Epithelial cell of esophagus (primary cell): Measurements from ENCODE around the gene PCDHB6.
"Not testable (repeated sequence)": the region's sequence is repeated elsewhere in the genome, so short reads cannot be mapped to it uniquely, and the experiment has no call there.

ENCODE experiments used
- DNase-seq: peaks from one replicate; pipeline ENCODE4 v3.0.0; 2010; ENCODE audit warnings: low read depth
- H3K4me3 ChIP-seq: 2 replicates; pipeline ENCODE4 v1.5.1; 2011; ENCODE audit warnings: mild to moderate bottlenecking, low read length, control low read depth
- CTCF ChIP-seq: IDR thresholded peaks from 2 replicates; pipeline ENCODE4 v1.5.1; 2011; ENCODE audit warnings: low read depth, mild to moderate bottlenecking, low read length, control low read depth, inconsistent platforms; ENCODE audit not compliant: insufficient read depth; ENCODE audit errors: missing control alignments

PCDHB6 gene

GRCh38 chr5:141180313-141180712 lies 30.5 kb downstream of the PCDHB6 start:
- no peak for TF ChIP-seq CTCF
- DNase-seq = no peak
- no peak overlapping the region for H3K4me3 ChIP-seq

- H3K4me3 ChIP-seq = no peak within 1 kb of the TSS
- DNase-seq = no peak
- TF ChIP-seq CTCF = no peak
Measured at GRCh38 chr5:141182248-141182647, 32.4 kb downstream of the PCDHB6 start, which contains the start of gene PCDHB16. PCDHB16 (plus strand) TSS chr5:141182387; CDS start chr5:141182560, 173 bp downstream.

- DNase-seq, H3K4me3 ChIP-seq: not testable (repeated sequence)
Measured at GRCh38 chr5:141184117-141184855, 34.4 kb downstream of the PCDHB6 start.

- peak; percentile 18 for TF ChIP-seq CTCF
- no peak within 1 kb of the TSS for H3K4me3 ChIP-seq
- DNase-seq = no peak
Measured at GRCh38 chr5:141186897-141187512, 37.1 kb downstream of the PCDHB6 start, which contains the start of gene PCDHB9. PCDHB9 (plus strand) TSS chr5:141187161; CDS start chr5:141187319, 158 bp downstream.

- DNase-seq, H3K4me3 ChIP-seq: not testable (repeated sequence)
Measured at GRCh38 chr5:141188682-141189081, 38.8 kb downstream of the PCDHB6 start.

- not testable (repeated sequence) for H3K4me3 ChIP-seq, DNase-seq
Measured at GRCh38 chr5:141189131-141189530, 39.3 kb downstream of the PCDHB6 start.

- peak; percentile 23 for DNase-seq
- peak; percentile 23 for TF ChIP-seq CTCF
- H3K4me3 ChIP-seq = no peak within 1 kb of the TSS
Measured at GRCh38 chr5:141192110-141192725, 42.4 kb downstream of the PCDHB6 start, which contains the start of gene PCDHB10. PCDHB10 (plus strand) TSS chr5:141192353; CDS start chr5:141192553, 200 bp downstream.

GRCh38 chr5:141194332-141194731 lies 44.5 kb downstream of the PCDHB6 start:
- not testable (repeated sequence) for H3K4me3 ChIP-seq, DNase-seq

GRCh38 chr5:141196363-141196762 lies 46.5 kb downstream of the PCDHB6 start:
- DNase-seq = no peak
- no peak for TF ChIP-seq CTCF
- no peak overlapping the region for H3K4me3 ChIP-seq
